Upper lobe of left lung (tissue), 4 donors: ENCODE data around the gene CMIP.

Experiments used
- CTCF ChIP-seq, 6 experiments: fragments of 450-650 bp in 4 of 6; fragments of 200-600 bp in 2 of 6; sonication (generic) in 2 of 6; IDR thresholded peaks; one replicate each; pipeline ENCODE4 v1.5.1; 2016 to 2019; ENCODE audit warnings: antibody characterized with exemption in 6 of 6
- EP300 ChIP-seq, 4 donors: sonication (generic); formaldehyde crosslinking; IDR thresholded peaks; one replicate each; pipeline ENCODE4 v1.5.1; 2017; ENCODE audit warnings: antibody characterized with exemption in 4 of 4, control low read depth in 2 of 4
- POLR2A ChIP-seq, 4 donors: fragments of 450-650 bp; IDR thresholded peaks; one replicate each; pipeline ENCODE4 v1.5.1; 2016 to 2017; ENCODE audit warnings: antibody characterized with exemption in 4 of 4, mild to moderate bottlenecking in 2 of 4
- POLR2AphosphoS5 ChIP-seq, 2 donors: sonication (generic); formaldehyde crosslinking; IDR thresholded peaks; one replicate each; pipeline ENCODE4 v1.5.1; 2017; ENCODE audit warnings: antibody characterized with exemption in 2 of 2

- TF ChIP-seq CTCF (IDR thresholded peaks at IDR 0.05) = no peak
- TF ChIP-seq POLR2AphosphoS5 (IDR thresholded peaks at IDR 0.05) = no peak
- TF ChIP-seq POLR2A (IDR thresholded peaks at IDR 0.05) = no peak
- no peak for TF ChIP-seq EP300 (IDR thresholded peaks at IDR 0.05)
Observed at GRCh38 chr16:81665588-81665987, 221.0 kb downstream of the CMIP start.
